Activated CD4-positive, alpha-beta T cell treated with anti-CD3 and anti-CD28 coated beads for 1 hour (primary cell): ENCODE results near the gene POLR1A.

Source experiments
- DNase-seq: peaks from one replicate; pipeline ENCODE4 v3.0.0-alpha.2; 2020

The POLR1A gene

GRCh38 chr2:86056590-86057331, 48.9 kb downstream of the POLR1A start:
- DNase-seq: no peak

- DNase-seq: no peak
These were observed 50.4 kb downstream of the POLR1A start for GRCh38 chr2:86055314-86055713.

- DNase-seq: no peak
These were observed 51.1 kb downstream of the POLR1A start for GRCh38 chr2:86054535-86055082.

GRCh38 chr2:86053166-86053565, 52.5 kb downstream of the POLR1A start:
- no peak for DNase-seq

- DNase-seq: no peak
These were observed 53.0 kb downstream of the POLR1A start for GRCh38 chr2:86052676-86053075.

GRCh38 chr2:86052265-86052664, 53.4 kb downstream of the POLR1A start:
- DNase-seq: no peak

- DNase-seq: no peak
These were observed 55.4 kb downstream of the POLR1A start for GRCh38 chr2:86050301-86050700.

- no peak for DNase-seq
These were observed 56.2 kb downstream of the POLR1A start for GRCh38 chr2:86049529-86049928.

- no peak for DNase-seq
These were observed 56.8 kb downstream of the POLR1A start for GRCh38 chr2:86048888-86049287.

- DNase-seq: no peak
These were observed 57.3 kb downstream of the POLR1A start for GRCh38 chr2:86048383-86048701.

GRCh38 chr2:86047575-86048382, 57.9 kb downstream of the POLR1A start:
- no peak for DNase-seq

- DNase-seq: no peak
These were observed 60.1 kb downstream of the POLR1A start for GRCh38 chr2:86045541-86045940.

- DNase-seq: no peak
These were observed 61.1 kb downstream of the POLR1A start for GRCh38 chr2:86044614-86045013.

- no peak for DNase-seq
These were observed 61.6 kb downstream of the POLR1A start for GRCh38 chr2:86044045-86044444.

- no peak for DNase-seq
These were observed 63.2 kb downstream of the POLR1A start for GRCh38 chr2:86042256-86043168.

GRCh38 chr2:86039963-86040655, 65.6 kb downstream of the POLR1A start:
- no peak for DNase-seq

- no peak for DNase-seq
These were observed 66.3 kb downstream of the POLR1A start for GRCh38 chr2:86039178-86039962.

- peak; percentile 53 for DNase-seq
These were observed 67.2 kb downstream of the POLR1A start for GRCh38 chr2:86038291-86039081.

GRCh38 chr2:86037795-86038192, 67.9 kb downstream of the POLR1A start:
- no peak for DNase-seq

- DNase-seq: no peak
These were observed 68.4 kb downstream of the POLR1A start for GRCh38 chr2:86037141-86037794.
